8988T (cell line): ENCODE data around the gene ZMYND11.
A peak's percentile ranks its signal among the peaks of the same experiment; 100 is the strongest.

Experiments
- DNase-seq: peaks from one replicate; pipeline ENCODE4 v3.0.0; 2011

Gene ZMYND11

DNA sequence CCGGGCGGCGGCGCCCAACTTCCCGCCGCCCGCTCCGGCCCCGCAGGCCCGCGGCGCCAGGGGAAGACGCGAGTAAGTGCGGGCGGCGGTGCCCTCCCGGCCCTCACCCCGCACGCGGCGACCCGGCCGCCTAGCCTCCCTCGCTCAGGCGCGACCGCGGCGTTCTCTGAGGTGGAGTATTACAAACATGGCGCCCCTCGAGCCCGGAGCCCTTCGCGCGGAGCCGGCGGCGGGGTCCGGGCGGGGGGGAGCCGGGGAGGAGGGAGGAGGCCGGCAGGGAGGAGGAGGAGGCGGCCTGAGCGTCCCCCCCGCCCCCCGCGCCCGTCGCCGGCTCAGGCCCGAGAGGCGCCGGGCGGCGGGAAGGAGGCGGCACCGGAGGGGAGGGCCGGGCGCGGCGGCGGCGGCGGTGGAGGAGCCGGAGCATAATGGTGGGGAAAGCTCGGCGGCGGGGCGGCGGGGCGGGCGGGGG, at the start of gene ZMYND11:
TSS of gene ZMYND11 (plus strand) at position 324 of the 469 bp plus-strand sequence. CDS start 44,558 bp downstream, outside the sequence.
- peak; percentile 47 for DNase-seq

GRCh38 chr10:86031-86430, 49.2 kb upstream of the ZMYND11 start:
- no peak for DNase-seq

- no peak for DNase-seq
Measured at GRCh38 chr10:87177-88080, 47.8 kb upstream of the ZMYND11 start.

DNA sequence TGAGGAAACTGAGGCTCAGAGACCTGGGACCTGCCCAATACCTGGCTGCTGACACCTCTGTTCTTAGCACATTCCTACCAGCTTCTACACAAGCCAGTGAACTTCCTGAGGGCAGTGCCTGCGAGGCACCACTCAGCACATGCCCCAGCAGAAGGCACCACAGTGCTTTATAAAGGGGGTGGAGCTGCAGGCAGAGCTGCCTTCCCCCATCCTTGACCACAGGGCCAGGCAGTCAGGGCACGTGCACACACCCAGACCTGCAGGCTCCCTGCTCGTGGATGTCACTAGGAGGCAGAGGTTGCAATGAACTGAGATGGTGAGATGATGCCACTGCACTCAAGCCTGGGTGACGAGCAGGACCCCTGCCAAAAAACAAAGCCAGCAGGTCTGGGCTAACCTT, 47.0 kb upstream of the ZMYND11 start:
- DNase-seq = no peak

- DNase-seq = no peak
Measured at GRCh38 chr10:89248-89647, 46.0 kb upstream of the ZMYND11 start.

DNA sequence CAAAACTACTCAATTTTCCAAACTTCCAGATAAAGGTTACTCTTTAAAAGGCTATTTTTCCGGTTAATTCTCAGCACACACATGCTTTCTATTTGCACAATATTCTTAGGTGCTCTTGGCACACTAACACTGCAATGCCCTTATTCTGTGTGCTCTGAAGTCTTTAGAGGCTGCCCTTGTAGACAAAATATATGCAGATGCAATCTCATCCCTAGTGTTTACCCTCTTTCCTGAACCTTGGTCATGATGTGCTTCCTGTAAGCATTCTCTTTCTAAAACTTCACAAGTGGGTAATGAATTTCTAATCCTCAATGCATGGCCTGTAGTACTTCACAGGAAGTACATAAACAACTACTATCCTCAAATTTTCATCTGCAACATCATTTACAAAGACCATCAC, 45.1 kb upstream of the ZMYND11 start:
- DNase-seq = no peak

GRCh38 chr10:91313-91712, 43.9 kb upstream of the ZMYND11 start:
- DNase-seq = no peak

GRCh38 chr10:92153-92552, 43.1 kb upstream of the ZMYND11 start:
- no peak for DNase-seq

DNA sequence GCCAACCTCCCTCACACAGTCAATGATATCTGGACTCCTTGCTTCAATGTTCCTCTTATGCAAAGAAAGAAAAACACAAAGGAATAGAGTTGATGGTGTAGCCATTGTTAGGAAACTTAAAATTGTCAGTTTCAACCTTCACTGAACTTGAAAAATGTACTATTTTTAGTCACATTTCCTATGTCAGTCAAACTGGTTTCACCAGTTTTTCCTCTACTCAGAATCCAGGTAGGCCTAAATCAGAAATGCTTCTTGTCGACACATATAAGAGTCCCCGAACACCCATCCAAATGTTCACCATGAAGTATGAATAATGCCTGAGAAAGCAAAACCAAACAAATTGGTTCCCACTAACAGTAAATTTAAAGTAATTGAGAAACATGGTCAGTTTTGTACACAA, 42.4 kb upstream of the ZMYND11 start:
- DNase-seq = no peak

DNA sequence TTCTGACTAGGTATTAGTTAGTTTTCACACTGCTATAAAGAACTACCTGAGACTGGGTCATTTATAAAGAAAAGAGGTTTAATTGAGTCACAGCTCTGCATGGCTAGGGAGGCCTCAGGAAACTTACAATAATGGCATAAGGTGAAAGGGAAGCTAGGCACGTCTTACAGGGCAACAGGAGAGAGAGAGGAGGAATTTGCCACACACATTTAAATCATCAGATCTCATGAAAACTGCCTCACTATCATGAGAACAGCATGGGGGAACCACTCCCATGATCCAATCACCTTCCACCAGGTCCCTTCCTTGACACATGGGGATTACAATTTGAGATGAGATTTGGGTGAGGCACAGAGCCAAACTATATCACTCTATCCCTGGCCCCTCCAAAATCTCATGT, 40.6 kb upstream of the ZMYND11 start:
- DNase-seq = no peak

DNA sequence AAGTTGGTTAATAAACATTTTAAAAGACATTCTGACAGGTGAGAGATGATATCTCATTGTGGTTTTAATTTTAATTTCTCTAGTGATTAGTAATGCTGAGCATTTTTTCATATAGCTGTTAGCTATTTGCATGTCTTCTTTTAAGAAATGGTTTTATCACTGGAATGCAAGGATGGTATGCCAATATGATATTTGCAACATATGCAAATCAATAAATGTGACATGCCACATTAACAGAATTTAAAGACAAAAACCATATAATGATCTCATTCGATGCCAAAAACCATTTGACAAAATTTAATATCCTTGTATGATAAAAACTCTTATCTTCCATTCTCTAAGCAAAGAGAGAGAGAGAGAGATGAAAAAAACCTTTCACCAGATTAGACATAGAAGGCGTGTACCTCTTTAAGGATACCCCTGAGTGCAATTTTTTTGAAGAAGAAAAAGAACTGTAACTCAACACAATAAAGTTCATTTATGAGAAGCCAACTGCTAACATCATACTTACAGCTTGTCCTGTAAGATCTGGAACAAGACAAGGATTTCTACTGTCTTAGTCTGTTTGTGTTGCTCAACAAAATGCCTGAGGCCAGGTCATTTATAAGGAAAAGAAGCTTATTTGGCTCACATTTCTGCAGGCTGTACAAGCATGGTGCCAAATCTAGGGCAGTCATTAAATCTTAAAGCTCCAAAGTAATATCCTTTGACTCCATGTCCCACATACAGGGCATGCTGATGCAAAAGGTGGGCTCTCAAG, 39.7 kb upstream of the ZMYND11 start:
- no peak for DNase-seq

DNA sequence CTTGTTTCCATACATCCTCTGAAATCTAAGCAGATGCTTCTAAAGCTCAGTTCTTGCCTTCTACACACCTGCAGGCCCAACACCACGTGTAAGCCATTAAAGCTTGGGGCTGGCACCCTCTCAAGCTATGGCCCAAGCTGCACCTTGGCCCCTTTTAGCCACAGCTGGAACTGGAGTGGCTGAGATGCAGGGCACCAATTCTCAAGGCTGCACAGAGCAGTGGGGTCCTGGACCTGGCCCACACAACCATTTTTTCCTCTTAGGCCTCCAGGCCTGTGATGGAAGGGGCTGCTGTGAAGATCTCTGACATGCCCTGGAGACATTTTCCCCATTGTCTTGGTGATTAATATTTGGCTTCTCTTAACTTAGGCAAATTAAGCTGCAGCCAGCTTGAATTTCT, 38.8 kb upstream of the ZMYND11 start:
- DNase-seq = no peak

GRCh38 chr10:104416-104815, 30.8 kb upstream of the ZMYND11 start:
- no peak for DNase-seq

DNA sequence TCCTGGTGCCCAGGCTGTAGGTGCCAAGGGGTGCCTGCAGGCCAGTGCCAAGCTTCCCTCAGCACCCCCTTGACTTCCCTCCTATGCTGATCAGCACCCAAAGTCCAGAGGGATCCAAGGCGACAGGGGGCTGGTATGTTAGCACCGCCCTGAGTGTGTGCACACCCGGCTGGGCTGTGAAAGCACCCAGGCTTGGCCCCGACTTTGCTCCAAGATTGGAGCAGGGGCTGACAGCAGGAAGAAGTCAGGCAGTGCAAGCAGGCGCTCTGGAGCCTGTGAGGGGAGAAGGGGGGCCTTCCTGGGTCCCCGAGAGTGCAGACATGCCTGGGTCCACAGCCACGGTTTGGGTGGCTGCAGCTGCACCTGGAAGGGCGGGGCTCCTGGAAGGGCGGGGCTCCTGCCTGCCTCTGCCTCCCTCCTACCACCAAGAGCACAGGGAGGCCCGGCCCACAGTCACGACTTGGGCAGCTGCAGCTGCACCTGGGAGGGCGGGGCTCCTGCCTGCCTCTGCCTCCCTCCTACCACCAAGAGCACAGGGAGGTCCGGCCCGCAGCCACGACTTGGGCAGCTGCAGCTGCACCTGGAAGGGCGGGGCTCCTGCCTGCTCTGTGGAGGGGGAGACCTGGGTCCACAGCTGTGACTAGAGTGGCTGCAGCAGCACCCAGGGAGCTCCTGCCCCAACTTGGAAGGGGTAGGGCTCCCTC, 30.2 kb upstream of the ZMYND11 start:
- DNase-seq = no peak

DNA sequence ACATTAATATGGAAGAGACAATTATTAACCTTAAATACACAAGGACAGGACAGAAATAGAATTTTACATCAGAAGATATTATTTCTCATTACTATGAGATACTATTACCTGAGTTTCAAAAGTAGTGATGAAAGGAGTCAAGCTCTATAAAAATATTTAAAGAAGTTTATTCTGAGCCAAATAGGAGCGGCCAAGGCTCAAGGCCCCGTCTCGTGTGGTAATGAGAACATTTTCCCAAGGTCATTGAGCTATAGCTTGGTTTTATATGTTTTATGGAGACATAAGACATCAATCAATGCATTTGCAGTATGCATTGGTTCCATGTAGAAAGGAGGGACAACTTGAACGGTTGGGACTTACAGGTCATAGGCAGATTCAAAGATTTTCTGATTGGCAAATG, 29.4 kb upstream of the ZMYND11 start:
- DNase-seq = no peak

- DNase-seq = no peak
Measured at GRCh38 chr10:106740-107139, 28.5 kb upstream of the ZMYND11 start.

- no peak for DNase-seq
Measured at GRCh38 chr10:112246-112645, 23.0 kb upstream of the ZMYND11 start.

GRCh38 chr10:124874-125273, 10.4 kb upstream of the ZMYND11 start:
- DNase-seq = no peak

DNA sequence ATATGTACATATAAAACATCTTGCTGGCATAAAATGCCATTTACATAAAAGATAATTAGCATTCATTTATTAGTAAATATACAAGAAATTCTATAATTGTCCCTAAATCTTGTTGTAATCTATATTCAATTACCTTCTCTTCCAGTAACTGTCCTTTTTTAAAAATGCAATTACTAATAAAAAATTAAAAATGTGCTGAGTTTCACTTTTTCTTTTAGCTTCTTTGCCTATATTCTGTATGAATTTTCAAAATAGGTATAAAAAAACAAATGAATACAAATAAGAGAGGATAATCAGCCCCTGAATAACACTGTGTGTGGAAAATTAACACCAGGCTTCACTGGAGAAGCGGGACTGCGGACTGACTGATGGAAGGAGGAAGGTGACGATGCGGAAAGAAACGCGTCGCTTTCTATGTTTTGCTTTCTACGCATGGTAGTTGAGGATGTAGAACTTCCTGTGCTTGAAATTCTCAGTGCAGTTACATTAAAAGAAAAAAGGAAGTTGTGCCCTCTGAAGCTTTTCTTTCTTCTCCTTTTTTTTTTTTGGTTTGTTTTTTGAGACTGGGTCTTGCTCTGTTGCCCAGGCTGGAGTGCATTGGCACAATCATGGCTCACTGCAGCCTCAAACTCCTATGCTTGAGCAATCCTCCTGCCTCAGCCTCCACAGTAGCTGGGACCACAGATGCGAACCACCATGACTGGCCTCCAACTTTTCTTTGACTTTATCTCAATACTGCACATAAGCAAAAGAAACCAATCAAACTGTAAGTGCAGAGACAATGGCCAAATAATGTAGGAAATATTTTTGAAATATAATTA, 7.4 kb upstream of the ZMYND11 start:
- no peak for DNase-seq

- DNase-seq = no peak
Measured at GRCh38 chr10:129810-130209, 5.4 kb upstream of the ZMYND11 start.

DNA sequence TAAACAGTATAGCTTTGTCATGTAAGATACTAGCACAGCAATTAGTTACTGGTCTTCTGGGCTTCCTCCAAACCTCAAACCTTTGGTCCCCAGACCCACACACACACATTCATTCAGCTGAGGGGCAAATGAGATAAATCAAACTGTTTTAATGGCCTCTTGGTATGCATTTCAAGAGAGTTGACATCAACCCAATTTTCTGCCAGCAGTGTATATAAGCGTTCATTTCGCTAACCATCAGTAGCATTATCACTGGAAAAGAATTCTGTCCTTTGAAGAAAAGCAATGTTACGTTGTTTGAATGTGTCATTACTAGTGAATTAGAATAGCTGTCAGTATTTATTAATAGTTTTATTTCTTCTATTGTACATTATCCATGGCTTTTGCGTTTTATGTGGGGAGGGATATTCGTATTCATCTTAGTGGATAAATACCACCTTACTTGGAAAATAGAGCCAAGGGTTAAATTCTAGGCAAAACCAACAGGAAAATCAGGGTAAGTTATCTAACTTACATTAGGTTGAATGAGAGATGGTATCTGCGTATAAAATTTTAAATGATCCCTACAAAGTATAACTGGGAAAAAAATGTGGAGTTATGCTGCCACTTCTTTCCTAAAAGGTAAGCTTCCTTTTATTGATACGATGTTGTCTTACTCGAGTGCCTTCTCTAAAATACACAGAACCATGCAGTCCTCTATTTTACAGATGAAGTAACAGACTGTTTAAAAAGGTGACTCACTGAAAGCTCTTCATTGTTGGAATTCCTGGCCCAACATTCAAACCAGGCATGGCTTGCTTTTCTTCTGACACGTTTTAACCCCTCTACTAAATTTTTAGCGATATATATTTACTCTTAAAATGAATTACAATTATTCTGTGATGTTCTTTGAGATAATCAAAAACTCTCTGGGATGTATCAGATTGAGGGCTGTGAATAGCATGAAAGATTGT, 2.0 kb upstream of the ZMYND11 start:
- no peak for DNase-seq
